ENCODE data around the gene APCDD1. TPM values are rescaled to one million over a fixed set of nuclear protein-coding genes. Genes with fewer than 3 reads are reported as not detected.
"Not testable (repeated sequence)": the region's sequence is repeated elsewhere in the genome, so short reads cannot be mapped to it uniquely, and the experiment has no call there.

APCDD1 gene
- polyA plus RNA-seq, 3 donors: 80.7 to 113 (median 109) TPM

GRCh38 chr18:10476338-10476791, 21.9 kb downstream of the APCDD1 start:
- peak in 4 of 11 donors; percentile 29 to 63 (median 42) for DNase-seq (ENCODE audit: extremely low read depth in 1 of 11, low read depth in 9 of 11, low spot score in 4 of 11)

GRCh38 chr18:10477121-10477862, 22.9 kb downstream of the APCDD1 start:
- no peak for DNase-seq (ENCODE audit: extremely low read depth in 1 of 11, low read depth in 9 of 11, low spot score in 4 of 11)

- no peak for DNase-seq (ENCODE audit: extremely low read depth in 1 of 11, low read depth in 9 of 11, low spot score in 4 of 11)
These were observed 23.4 kb downstream of the APCDD1 start for GRCh38 chr18:10477863-10478260.

GRCh38 chr18:10481831-10482230, 27.4 kb downstream of the APCDD1 start:
- no peak for DNase-seq (ENCODE audit: extremely low read depth in 1 of 11, low read depth in 9 of 11, low spot score in 4 of 11)

- DNase-seq (ENCODE audit: extremely low read depth in 1 of 11, low read depth in 9 of 11, low spot score in 4 of 11): no peak
These were observed 28.0 kb downstream of the APCDD1 start for GRCh38 chr18:10482363-10482984.

GRCh38 chr18:10482985-10483949, 28.8 kb downstream of the APCDD1 start:
- no peak for DNase-seq (ENCODE audit: extremely low read depth in 1 of 11, low read depth in 9 of 11, low spot score in 4 of 11)

GRCh38 chr18:10485475-10485874, 31.0 kb downstream of the APCDD1 start:
- DNase-seq (ENCODE audit: extremely low read depth in 1 of 11, low read depth in 9 of 11, low spot score in 4 of 11): no peak

GRCh38 chr18:10486362-10486761, 31.9 kb downstream of the APCDD1 start:
- no peak for DNase-seq (ENCODE audit: extremely low read depth in 1 of 11, low read depth in 9 of 11, low spot score in 4 of 11)

GRCh38 chr18:10487154-10487553, 32.7 kb downstream of the APCDD1 start:
- no peak for DNase-seq (ENCODE audit: extremely low read depth in 1 of 11, low read depth in 9 of 11, low spot score in 4 of 11)

- DNase-seq (ENCODE audit: extremely low read depth in 1 of 11, low read depth in 9 of 11, low spot score in 4 of 11): no peak
These were observed 33.6 kb downstream of the APCDD1 start for GRCh38 chr18:10488017-10488416.

- DNase-seq (ENCODE audit: extremely low read depth in 1 of 11, low read depth in 9 of 11, low spot score in 4 of 11): no peak
These were observed 36.1 kb downstream of the APCDD1 start for GRCh38 chr18:10490401-10491165.

- DNase-seq (ENCODE audit: extremely low read depth in 1 of 11, low read depth in 9 of 11, low spot score in 4 of 11): no peak
These were observed 41.5 kb downstream of the APCDD1 start for GRCh38 chr18:10495936-10496335.

GRCh38 chr18:10497206-10497749, 42.8 kb downstream of the APCDD1 start:
- DNase-seq (ENCODE audit: extremely low read depth in 1 of 11, low read depth in 9 of 11, low spot score in 4 of 11): no peak

- no peak for DNase-seq (ENCODE audit: extremely low read depth in 1 of 11, low read depth in 9 of 11, low spot score in 4 of 11)
These were observed 44.8 kb downstream of the APCDD1 start for GRCh38 chr18:10499230-10499629.

GRCh38 chr18:10500038-10500437, 45.6 kb downstream of the APCDD1 start:
- no peak for DNase-seq (ENCODE audit: extremely low read depth in 1 of 11, low read depth in 9 of 11, low spot score in 4 of 11)

- DNase-seq (ENCODE audit: extremely low read depth in 1 of 11, low read depth in 9 of 11, low spot score in 4 of 11): no peak
These were observed 50.3 kb downstream of the APCDD1 start for GRCh38 chr18:10504723-10505122.

- not testable (repeated sequence) for DNase-seq (ENCODE audit: extremely low read depth in 1 of 11, low read depth in 9 of 11, low spot score in 4 of 11)
These were observed 51.5 kb downstream of the APCDD1 start for GRCh38 chr18:10505892-10506291.

- DNase-seq (ENCODE audit: extremely low read depth in 1 of 11, low read depth in 9 of 11, low spot score in 4 of 11): no peak
These were observed 54.2 kb downstream of the APCDD1 start for GRCh38 chr18:10508591-10508990.

GRCh38 chr18:10511236-10511635, 56.8 kb downstream of the APCDD1 start:
- no peak for DNase-seq (ENCODE audit: extremely low read depth in 1 of 11, low read depth in 9 of 11, low spot score in 4 of 11)
